Nephron (organoid): ENCODE results near the gene INSYN2A.

ENCODE experiments used
- H3K27ac Mint-ChIP-seq, 3 experiments: 2 replicates each; pipeline ENCODE4 v1.8.0; 2020; ENCODE audit warnings: mixed read lengths in 3 of 3, mild to moderate bottlenecking in 2 of 3, moderate library complexity in 1 of 3
- H3K27me3 Mint-ChIP-seq: 2 replicates; pipeline ENCODE4 v1.8.0; 2021; ENCODE audit warnings: low read depth, mild to moderate bottlenecking, moderate library complexity, mixed read lengths
- H3K36me3 Mint-ChIP-seq: 2 replicates; pipeline ENCODE4 v1.8.0; 2020; ENCODE audit warnings: low read depth, mixed read lengths
- H3K4me1 Mint-ChIP-seq: 2 replicates; pipeline ENCODE4 v1.8.0; 2020; ENCODE audit warnings: mixed read lengths
- H3K4me3 Mint-ChIP-seq, 3 experiments: 2 replicates each; pipeline ENCODE4 v1.8.0; 2020; ENCODE audit warnings: mild to moderate bottlenecking in 3 of 3, mixed read lengths in 3 of 3, moderate library complexity in 2 of 3
- H3K9me3 Mint-ChIP-seq: 2 replicates; pipeline ENCODE4 v1.8.0; 2020; ENCODE audit warnings: mixed read lengths
- CTCF ChIP-seq, 3 experiments: fragments of 200-600 bp; sonication (generic); IDR thresholded peaks; one replicate each; pipeline ENCODE4 v1.5.0; 2021; ENCODE audit warnings: antibody characterized with exemption in 3 of 3; ENCODE audit not compliant: unreplicated experiment in 3 of 3

INSYN2A gene

GRCh38 chr10:127200646-127201045 lies 4.3 kb upstream of the INSYN2A start:
- no peak overlapping the region for H3K4me3 Mint-ChIP-seq
- H3K27me3 Mint-ChIP-seq = peaks cover 19% of the 10 kb centered on the region
- peaks cover 22% of the 10 kb centered on the region for H3K36me3 Mint-ChIP-seq
- TF ChIP-seq CTCF (IDR thresholded peaks at IDR 0.05; ENCODE audit: unreplicated experiment in 3 of 3) = no peak
- no peaks in the 10 kb centered on the region for H3K9me3 Mint-ChIP-seq
- no peaks in the 10 kb centered on the region for H3K4me1 Mint-ChIP-seq
- no peak overlapping the region for H3K27ac Mint-ChIP-seq

DNA sequence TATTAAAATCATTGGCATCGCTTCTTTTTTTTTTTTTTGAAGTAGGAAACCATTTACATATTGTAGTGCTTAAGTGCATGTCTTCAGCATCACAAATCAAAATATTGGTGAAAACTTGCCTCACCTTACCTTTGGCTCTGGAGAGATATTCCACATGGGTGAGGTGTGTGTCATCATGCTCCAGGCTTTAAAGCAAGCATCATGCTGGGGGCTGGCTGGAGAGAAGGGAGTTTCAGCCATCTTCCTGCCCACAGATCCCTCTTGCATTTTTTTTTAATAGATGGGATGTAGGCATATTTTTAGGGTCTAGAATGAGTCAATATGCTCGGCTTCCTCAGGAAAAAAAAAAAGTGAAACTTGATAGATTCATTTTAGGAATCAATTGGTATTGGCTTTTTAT lies 2.3 kb upstream of the INSYN2A start:
- peaks cover 13% of the 10 kb centered on the region for H3K36me3 Mint-ChIP-seq
- no peaks in the 10 kb centered on the region for H3K9me3 Mint-ChIP-seq
- no peak for TF ChIP-seq CTCF (IDR thresholded peaks at IDR 0.05; ENCODE audit: unreplicated experiment in 3 of 3)
- no peak overlapping the region for H3K4me3 Mint-ChIP-seq
- H3K27me3 Mint-ChIP-seq = peaks cover 37% of the 10 kb centered on the region
- peaks cover 8% of the 10 kb centered on the region for H3K4me1 Mint-ChIP-seq
- no peak overlapping the region for H3K27ac Mint-ChIP-seq

- H3K9me3 Mint-ChIP-seq = no peaks in the 10 kb centered on the region
- peaks cover 8% of the 10 kb centered on the region for H3K4me1 Mint-ChIP-seq
- H3K27ac Mint-ChIP-seq = no peak overlapping the region
- H3K36me3 Mint-ChIP-seq = peaks cover 10% of the 10 kb centered on the region
- peaks cover 41% of the 10 kb centered on the region for H3K27me3 Mint-ChIP-seq
- no peak for TF ChIP-seq CTCF (IDR thresholded peaks at IDR 0.05; ENCODE audit: unreplicated experiment in 3 of 3)
- peak overlapping the region; percentile 19 to 73 (median 67) for H3K4me3 Mint-ChIP-seq
These were observed 1.9 kb upstream of the INSYN2A start for GRCh38 chr10:127198307-127198706.

DNA sequence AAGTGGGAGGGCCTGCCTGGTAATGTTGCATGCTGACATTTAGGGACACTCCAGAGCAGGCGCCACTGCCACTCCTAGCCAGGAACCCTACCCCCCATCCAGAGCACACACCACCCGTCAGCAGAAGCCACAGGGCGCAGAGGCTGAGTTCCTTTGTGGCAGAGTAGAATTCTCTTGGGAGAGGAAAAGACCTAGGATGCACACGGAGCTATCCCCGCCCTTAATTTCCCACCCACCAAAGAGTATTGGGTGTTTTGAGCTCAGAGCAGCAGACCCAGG lies 702 bp upstream of the INSYN2A start:
- Mint-ChIP-seq H3K27me3 (peaks cover 47% of the 10 kb centered on the region), H3K27ac (no peak overlapping the region), H3K4me1 (peaks cover 8% of the 10 kb centered on the region), H3K36me3 (peaks cover 3% of the 10 kb centered on the region), H3K9me3 (no peaks in the 10 kb centered on the region), H3K4me3 (peak overlapping the region; percentile 84 to 85 (median 85))
- TF ChIP-seq CTCF (IDR thresholded peaks at IDR 0.05; ENCODE audit: unreplicated experiment in 3 of 3) = no peak

DNA sequence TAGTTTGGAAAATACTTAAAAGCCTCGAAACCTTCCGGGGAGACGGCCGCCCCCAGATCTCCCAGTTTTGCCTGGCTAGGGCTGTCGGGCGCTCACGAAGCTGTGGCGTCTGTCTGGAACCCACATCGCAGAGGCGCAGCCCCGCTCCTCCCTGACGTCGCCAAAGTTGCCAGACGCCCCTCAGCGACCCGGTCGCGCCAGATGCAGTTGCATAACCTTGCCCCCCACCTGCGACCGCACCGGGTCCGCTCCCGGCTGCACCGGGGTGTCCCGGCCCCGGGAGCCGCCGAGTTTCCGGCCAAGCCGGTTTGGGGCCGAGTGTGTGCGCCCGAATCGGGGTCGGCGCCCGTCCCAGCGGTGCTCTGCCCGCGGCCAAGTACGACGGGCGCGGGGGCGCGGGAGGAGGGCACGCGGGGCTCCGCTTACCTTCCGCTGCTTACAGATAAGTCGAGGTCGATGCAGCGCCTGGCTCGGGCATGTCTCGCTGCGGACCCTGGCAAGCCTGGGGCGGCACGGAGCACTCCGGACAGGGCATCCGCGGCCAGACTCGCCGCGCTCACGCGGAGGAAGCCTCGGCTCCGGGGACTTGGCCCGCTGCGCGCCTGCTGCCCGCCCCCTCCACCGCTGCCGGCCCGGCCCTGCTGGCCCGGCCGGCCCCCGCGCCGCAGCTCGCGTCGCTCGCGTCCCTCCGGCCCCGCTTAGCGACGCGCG lies 665 bp downstream of the INSYN2A start:
- peaks cover 60% of the 10 kb centered on the region for H3K27me3 Mint-ChIP-seq
- peak overlapping the region; percentile 30 to 75 (median 65) for H3K4me3 Mint-ChIP-seq
- TF ChIP-seq CTCF (IDR thresholded peaks at IDR 0.05; ENCODE audit: unreplicated experiment in 3 of 3) = no peak
- H3K4me1 Mint-ChIP-seq = peaks cover 8% of the 10 kb centered on the region
- no peaks in the 10 kb centered on the region for H3K9me3 Mint-ChIP-seq
- H3K36me3 Mint-ChIP-seq = no peaks in the 10 kb centered on the region
- H3K27ac Mint-ChIP-seq = no peak overlapping the region

DNA sequence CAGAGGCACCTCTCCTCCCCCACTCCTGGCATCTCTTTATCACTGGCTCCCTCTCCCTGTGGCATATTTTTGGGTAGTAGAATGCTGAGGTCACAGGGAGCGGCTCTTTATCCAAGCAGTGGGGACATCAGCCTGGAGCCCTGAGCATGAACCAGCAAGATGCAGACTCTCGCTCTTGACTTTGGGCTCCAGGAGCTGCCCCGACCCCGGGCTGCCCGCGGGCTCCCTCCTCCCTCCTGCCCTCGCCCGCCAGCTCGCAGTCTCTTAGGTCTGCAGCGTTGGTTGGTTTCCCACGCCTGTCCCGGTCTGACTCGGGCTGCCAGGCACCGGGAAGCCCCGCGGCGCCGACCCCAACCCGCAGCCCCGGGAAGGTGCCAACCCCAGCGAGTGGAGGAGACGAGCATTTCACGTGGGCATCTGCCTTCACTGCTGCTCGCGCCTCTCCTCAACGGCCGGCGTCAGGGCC lies 1.3 kb downstream of the INSYN2A start:
- H3K4me1 Mint-ChIP-seq = peaks cover 8% of the 10 kb centered on the region
- no peak for TF ChIP-seq CTCF (IDR thresholded peaks at IDR 0.05; ENCODE audit: unreplicated experiment in 3 of 3)
- H3K9me3 Mint-ChIP-seq = no peaks in the 10 kb centered on the region
- H3K4me3 Mint-ChIP-seq = peak overlapping the region; percentile 70 to 76 (median 74)
- H3K36me3 Mint-ChIP-seq = no peaks in the 10 kb centered on the region
- no peak overlapping the region for H3K27ac Mint-ChIP-seq
- peaks cover 61% of the 10 kb centered on the region for H3K27me3 Mint-ChIP-seq
